ENCODE data around the gene CLCA2.

Gene CLCA2, protein sequence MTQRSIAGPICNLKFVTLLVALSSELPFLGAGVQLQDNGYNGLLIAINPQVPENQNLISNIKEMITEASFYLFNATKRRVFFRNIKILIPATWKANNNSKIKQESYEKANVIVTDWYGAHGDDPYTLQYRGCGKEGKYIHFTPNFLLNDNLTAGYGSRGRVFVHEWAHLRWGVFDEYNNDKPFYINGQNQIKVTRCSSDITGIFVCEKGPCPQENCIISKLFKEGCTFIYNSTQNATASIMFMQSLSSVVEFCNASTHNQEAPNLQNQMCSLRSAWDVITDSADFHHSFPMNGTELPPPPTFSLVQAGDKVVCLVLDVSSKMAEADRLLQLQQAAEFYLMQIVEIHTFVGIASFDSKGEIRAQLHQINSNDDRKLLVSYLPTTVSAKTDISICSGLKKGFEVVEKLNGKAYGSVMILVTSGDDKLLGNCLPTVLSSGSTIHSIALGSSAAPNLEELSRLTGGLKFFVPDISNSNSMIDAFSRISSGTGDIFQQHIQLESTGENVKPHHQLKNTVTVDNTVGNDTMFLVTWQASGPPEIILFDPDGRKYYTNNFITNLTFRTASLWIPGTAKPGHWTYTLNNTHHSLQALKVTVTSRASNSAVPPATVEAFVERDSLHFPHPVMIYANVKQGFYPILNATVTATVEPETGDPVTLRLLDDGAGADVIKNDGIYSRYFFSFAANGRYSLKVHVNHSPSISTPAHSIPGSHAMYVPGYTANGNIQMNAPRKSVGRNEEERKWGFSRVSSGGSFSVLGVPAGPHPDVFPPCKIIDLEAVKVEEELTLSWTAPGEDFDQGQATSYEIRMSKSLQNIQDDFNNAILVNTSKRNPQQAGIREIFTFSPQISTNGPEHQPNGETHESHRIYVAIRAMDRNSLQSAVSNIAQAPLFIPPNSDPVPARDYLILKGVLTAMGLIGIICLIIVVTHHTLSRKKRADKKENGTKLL

DNA sequence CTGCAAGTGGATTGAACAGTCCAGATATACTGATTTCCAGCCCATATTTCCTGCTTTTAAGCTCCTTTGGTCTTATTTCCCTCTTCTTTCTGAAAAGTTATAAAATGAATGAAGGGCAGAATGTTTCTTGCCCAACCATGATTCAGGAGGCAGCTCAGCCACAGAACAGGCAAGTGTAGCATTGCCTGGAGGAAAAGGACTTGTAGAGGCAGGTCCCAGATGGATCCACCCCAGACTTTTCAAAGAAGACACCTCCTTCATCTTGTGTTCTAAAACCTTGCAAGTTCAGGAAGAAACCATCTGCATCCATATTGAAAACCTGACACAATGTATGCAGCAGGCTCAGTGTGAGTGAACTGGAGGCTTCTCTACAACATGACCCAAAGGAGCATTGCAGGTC lies at the start of gene CLCA2:
CLCA2 (plus strand) TSS at position 299 of the 400 bp plus-strand sequence; CDS start at position 376, 77 bp downstream.
- no peak for DNase-seq

DNA sequence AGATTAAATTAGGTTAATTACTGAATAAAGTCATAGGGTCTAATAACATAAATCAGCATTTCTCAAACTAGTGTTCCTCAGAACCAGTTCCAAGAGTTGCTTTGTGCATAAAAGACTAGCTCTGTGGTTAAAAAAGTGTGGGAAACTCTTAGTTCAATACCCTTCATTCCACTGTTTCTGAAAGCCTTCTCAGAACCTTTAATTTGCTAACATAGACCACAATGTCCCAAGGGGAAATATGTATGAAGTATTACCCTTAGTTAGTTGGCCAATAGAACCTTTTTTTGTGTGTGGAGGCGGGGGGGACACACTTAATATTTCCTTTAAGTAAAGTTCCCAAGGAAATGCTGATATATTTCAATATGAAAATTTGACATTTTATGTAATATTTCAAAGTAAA lies 48.3 kb upstream of the CLCA2 start:
- DNase-seq = no peak

DNA sequence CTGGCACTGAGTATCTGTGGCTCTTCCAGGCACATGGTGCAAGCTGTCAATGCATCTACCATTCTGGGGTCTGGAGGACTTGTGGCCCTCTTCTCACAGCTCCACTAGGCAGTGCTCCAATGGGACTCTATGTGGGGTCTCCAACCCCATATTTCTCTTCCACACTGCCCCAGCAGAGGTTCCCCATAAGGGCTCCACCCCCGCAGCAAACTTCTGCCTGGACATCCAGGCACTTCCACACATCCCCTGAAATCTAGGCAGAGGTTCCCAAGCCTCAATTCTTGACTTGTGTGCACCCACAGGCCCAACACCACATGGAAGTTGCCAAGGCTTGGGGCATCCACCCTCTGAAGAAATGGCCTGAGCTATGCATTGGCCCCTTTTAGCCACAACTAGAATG lies 46.6 kb upstream of the CLCA2 start:
- DNase-seq = no peak

DNA sequence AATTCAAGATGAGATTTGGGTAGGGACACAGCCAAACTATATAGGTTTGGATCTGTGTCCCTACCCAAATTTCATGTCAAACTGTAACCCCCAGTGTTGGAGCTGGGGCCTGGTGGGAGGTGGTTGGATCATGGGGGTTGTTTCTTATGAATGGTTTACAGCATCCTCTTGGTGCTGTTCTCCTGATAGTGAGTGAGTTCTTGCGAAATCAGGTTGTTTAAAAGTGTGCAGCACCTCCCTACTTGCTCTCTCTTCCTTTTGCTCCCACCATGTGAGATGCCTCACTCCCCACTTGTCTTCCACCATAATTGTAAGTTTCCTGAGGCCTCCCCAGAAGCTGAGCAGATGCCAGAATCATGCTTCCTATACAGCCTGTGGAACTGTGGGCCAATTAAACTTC lies 45.2 kb upstream of the CLCA2 start:
- no peak for DNase-seq

DNA sequence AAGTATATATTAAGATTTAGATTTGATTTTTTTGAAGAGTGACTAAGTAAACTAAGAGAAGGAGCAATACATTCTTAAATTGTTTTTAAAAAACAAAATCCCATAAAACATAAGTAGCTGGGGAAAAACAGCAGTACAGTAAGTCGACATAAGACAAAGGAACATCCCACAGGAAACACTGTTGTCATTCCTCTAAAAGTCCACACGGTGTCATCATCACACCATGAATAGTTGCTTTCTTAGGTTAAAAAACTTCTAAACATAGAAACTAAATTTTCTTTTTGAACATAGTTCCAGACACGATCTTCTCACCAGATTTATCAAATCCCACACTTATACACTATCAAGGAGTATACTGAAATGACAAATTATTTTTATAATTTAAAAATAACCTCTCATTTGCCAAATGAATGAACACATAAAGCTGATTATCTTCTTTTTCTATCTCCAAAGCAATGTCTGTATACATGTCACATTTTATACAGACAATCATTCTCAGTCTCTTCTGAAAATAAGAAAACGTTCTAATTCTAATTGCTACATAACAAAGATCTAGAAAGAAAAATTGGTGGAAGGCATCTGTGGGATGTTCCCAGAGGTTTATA lies 43.6 kb upstream of the CLCA2 start:
- DNase-seq = peak in 2 of 56 donors; percentile 1 to 20

DNA sequence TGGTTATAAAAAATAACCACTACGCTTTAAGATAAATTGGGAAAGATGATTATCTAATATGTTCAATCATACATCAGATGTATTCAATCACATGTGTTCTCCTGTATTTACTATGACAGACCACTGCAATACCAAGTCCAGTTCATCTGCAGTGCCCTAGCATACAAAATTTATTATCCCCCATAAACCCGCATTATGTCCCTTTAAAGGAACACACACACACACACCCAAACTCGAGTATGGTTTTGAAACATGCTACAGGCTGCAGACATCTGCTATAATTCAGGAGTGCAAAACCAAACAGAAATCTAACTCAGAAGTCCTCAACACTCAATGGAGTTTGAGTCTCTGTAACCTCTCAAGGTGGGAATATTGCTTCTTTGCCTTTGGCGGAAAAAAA lies 42.7 kb upstream of the CLCA2 start:
- DNase-seq = no peak

DNA sequence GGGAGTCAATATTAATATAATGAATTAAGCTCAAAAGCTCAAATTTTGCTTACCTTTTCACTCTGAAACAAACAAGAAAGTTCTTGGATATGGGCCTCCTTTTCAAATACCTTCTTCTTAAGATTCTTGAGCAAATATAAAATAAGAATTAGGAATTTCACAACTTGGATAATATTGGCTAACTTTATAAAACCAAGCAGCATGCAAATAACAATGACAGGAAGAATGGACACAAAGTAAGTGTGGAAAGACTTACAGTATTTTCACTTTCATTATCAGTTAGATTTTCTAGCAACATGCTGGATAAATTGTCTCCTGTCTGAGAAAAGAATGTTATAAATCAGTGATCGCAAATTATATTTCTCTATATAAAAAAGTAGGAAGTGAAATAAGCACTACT lies 41.1 kb upstream of the CLCA2 start:
- DNase-seq = no peak

DNA sequence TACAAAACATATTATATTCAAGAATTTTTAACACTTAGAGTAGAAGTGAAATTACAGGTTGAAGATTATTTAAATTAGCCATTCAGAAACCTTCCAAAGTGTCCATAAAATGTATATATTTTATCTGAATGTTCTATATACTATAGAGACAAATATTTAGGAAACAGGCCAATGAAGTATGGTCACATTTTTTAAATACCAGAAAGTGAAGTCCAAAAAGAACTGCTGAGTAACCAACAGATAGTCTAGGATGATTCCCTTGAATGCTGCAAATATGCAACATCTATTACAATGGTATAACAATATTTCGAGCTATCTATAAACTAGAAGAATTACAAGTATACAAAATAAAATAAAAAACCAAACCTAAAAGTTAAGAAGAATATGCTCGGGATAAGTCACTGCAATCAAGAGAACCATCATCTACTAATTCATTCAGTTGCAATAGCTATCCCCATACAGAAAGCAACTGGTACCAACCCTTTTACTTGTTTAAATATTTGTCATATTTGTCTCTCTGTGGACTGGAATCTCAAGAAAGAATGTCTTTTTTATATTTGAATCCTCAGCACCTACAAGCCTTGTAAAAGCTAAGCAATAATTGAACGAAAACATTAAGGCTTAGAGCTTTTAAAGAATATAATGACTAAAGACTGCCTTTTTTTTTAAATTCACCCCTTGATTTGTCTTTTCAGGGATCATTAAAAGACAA lies 35.9 kb upstream of the CLCA2 start:
- DNase-seq = no peak

DNA sequence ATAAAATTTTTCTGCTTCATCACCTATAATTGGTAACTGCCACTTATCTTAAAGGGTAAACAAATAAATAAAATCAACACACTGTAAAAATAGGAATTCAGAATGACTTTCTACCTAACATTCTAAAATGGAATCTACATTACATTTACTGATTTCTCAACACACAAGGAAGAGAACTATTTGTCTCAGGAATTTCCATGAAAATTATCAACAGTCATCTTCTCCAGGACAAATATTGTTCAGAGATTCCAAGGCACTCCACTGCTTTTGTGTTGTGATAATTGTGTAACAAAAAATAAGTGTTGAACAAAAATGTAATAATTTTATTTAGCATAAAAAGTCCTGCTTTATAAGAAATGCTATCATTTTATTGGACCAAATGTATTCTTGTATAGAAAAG lies 35.2 kb upstream of the CLCA2 start:
- DNase-seq = no peak

DNA sequence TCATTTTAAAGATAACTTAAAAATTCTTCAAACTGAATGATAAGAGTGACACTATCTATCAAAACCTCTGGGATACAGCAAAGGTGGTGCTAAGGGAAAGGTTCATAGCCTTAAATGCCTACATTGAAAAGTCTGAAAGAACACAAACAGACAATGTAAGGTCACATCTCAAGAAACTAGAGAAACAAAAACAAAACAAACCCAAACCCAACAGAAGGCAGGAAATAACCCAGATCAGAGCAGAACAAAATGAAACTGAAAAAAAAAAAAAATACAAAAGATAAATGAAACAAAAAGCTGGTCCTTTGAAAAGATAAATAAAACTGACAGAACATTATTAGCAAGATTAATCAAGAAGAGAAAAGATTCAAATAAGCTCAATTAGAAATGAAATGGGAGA lies 34.7 kb upstream of the CLCA2 start:
- no peak for DNase-seq

DNA sequence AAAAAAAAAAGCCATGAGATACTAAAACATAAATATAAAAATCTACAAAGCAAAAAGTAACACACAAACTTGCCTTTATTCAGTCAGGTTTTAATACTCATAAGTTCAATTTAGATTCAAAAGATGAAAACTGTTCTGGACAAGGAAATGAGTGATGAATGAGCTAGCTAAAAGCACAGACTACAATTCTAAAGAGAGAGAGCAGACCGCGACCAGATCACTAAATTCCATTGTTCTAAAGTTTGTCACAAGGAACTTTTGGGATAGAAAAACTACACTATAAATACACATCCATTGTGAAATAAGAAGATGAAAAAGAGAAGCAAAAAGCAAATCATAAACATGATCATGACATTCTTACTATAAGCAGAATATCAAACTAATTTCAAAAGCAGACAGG lies 29.6 kb upstream of the CLCA2 start:
- no peak for DNase-seq

DNA sequence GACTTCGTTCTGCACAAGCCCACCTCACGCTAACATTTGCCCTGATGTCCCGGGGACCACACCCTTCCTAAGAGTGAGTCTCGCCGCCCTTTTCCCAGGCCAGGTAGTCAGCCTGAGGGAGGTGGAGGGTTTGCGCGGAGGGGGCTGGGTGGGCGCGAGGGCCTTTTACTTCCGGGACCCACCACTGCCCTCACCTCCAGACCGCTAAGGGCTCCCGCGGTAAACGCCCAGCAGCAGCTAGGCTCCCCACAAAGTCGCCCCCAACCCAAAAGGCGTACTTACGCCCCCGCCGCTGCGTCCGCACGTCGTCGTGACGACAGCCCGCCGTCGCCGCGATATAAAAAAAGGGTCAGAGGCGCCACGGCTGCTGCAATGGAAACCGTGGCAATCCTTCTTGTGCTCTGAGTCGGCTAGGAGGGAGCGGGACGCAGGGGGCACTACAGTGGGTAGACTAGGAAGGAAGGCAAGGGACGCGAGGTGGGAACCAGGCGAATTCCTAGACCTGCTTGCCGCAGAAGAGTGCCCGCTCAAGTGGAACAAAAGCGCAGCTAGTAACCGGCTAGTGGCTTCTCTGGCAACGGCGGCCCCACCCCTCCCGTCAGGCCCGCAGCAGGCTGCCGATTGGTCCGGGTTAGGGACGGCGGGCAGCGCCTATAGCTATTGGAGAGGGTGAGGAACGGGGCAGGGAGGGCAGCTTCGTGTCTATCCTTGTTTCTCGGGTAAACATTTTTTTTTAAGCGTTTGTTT lies 28.0 kb upstream of the CLCA2 start, which contains the start of gene ODF2L:
ODF2L (minus strand) TSS at position 573 of the 747 bp plus-strand sequence. CDS start 9,296 bp downstream, outside the sequence.
- DNase-seq = peak; percentile 24 to 95 (median 85)

DNA sequence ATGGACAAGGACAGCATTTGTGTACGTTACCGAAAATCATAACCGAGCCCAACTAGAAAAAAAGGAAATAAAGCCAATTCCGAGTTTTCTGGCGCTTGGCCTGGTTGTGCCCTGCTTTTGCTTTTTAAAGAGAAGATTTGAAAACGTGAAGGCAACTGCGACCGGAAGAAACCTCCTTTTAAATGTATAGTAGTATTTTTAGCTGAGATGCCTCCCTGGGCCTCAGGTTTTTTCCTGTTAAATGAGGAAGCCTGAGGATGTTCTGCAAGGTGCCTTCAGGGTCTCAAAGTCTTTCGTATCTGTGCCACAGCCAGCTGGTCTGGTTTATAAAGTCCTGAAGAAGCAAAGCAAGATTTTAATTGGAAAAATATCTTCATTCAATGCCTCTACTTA lies 27.5 kb upstream of the CLCA2 start:
- DNase-seq = no peak

DNA sequence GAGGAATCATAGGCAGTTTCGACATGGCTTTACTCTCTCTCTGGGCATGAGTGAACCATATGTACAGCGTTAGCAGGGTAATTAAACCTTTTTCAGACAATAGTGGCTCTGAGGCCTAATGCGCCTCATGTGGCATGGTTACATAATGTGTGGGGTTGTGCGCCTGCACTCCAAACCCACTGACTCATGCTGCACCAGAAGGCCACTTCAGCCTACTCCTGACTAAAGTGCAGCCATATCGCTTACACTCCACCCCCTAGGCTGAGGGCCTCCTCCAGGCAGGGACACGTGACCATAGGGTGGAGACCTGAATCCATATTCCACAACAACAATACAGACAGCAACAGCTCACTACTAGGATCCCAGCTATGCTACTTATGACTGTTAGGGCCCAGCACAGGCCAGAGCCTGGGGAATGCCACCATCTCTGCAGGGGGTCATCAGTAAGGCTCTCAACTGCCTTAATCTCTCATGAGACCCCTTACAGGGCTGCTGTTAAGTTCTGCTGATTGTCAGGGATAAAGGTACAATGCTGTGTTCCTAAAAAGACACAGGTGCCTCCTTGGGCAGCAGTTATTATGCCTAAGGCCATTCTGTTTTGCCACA lies 14.5 kb upstream of the CLCA2 start:
- no peak for DNase-seq

DNA sequence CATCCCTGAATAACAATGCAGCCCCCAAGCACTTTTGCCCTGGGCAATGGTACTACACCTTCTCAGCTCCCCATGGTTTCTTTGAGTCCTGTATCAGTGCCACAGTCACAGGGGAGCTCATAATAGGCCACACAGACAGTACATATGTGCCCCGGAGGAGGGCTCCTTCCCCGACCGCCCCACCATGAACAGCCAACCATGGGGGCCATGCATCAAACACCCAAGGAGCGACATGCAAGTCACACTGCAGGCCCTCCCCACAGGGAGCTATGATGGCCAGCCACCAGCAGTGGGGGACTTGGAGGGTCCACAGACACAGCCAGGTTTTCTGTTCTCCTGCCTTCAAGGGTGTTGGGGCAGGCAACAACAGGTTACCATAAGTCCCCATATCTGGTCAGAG lies 13.1 kb upstream of the CLCA2 start:
- no peak for DNase-seq

DNA sequence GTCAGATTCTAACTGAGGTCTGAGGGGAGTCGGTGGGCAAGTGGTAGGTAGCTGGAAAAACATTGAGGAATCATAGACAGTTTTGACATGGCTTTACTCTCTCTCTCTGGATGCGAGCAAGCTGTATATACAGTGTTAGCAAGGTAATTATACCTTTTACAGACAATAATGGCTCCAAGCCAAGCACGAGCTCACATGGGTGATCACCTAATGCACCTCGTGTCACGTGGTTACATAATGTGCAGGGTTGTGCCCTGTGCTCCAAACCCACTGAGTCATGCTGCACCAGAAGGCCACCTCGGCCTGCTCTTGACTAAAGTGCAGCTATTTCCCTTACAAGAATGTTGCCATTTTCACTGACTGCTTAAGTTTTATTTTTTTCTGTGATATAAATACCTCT lies 7.6 kb upstream of the CLCA2 start:
- DNase-seq = no peak

DNA sequence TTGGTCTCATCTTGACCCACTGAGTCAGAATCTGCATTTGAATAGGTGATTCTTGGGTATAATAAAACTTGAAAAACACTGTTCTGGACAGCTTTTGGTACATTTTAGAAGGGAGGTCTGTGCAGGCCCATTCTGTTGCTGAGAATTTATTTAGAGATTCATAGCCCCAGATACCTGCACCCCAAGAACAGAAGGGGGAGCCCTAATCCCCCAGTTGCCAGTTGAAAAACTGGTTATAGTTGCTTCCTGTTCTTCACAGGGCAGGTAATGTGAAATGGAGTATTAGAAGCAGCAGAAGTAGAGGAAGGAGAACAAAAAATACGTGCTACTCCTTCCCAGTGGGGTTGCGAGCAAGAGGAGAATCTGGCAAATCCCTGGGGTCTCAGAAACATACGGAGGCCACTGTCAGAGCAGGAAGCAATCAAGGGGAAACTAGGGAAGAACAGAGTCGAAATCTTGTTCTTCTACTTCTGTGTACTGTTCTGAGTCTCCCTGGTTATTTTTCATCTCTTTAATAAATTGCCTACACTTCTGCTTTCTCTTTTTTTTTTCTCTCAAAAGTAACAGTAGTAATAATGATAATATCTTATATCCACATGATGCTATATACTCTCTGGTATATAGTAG lies 4.6 kb upstream of the CLCA2 start:
- peak in 13 of 56 donors; percentile 3 to 48 (median 7) for DNase-seq

DNA sequence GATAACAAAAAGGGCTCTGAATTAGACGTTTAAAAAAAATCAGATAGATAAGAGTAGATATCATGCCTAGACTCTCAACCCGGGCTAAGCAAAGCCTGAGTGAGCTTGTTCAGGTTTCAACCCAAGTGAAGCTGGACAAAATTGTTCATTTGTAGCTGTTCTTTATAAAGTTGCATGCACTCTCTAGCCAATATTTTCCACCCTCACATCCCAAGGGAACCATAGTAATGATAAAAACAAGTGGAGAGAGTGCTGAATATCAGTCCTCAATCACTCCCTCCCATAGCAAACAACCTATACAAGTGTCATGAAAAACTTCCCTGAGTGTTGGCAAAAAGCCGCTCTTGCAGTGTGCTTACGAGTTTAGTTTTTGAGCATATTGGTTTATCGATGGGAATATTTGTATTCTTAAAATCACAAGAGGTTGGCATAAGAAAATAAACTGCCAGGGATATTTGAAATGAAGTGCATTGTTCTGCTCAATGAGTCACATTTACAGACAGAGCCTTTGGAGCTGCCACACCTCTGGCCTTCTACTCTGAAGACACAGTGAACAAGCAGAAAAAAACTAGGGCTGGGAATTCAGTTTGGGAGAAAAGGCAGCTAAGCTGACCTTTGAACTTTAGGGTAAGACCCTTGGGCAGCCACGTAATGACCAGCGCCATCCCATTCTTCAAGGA lies 2.2 kb upstream of the CLCA2 start:
- DNase-seq = no peak

DNA sequence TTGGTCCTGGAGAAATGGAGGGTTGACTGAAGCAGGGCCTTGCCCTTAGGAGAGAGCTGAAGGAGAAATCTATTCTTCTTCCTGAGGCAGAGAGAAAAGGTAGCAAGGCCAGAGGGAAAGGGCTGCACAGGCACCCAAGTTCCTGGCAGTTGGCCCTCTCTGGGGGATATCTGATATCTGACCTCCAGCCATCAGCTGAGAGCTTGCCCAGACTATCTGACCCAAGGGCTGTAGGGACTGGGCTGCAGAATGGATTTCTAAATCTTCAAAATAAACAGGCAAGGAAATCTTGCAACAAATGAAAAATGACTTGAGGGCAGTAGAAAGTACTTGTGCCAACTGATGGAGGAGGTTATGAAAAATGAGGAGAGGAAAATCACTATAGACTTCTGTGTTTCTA lies 498 bp upstream of the CLCA2 start:
- DNase-seq = no peak

Data from nucleus accumbens (tissue), 56 donors.